ENCODE data around the gene ADORA2A. TPM values are rescaled to one million over a fixed set of nuclear protein-coding genes. Genes with fewer than 3 reads are reported as not detected.
A peak's percentile ranks its signal among the peaks of the same experiment; 100 is the strongest.

The ADORA2A gene
- total RNA-seq, 1 experiment from 2014 or later: 3.5 TPM

GRCh38 chr22:24405631-24406321 lies 21.6 kb upstream of the ADORA2A start:
- Histone ChIP-seq H4K91ac (ENCODE audit: insufficient read length, low read depth, low read length) (no peak overlapping the region), H3K56ac (ENCODE audit: insufficient read length, low read depth, low read length) (no peak overlapping the region), H3K27ac (ENCODE audit: insufficient read length, low read depth, low read length) (no peak overlapping the region), H3K9ac (ENCODE audit: extremely low read depth, insufficient read length, low read length) (no peak overlapping the region), H4K20me1 (ENCODE audit: control insufficient read depth, insufficient read depth, insufficient read length) (no peaks in the 10 kb centered on the region), H3K23me2 (ENCODE audit: insufficient read length, low read depth, low read length, poor library complexity, severe bottlenecking) (no peaks in the 10 kb centered on the region), H2AFZ (ENCODE audit: low read length) (no peak overlapping the region), H3T11ph (ENCODE audit: low read length) (no peak overlapping the region), H3K18ac (ENCODE audit: insufficient read length, low read depth, low read length) (no peak overlapping the region), H2BK15ac (ENCODE audit: low read depth, low read length) (no peak overlapping the region), H2BK20ac (ENCODE audit: low read depth, low read length, poor library complexity, severe bottlenecking) (no peak overlapping the region), H2BK12ac (ENCODE audit: insufficient read length, low read depth, low read length) (no peak overlapping the region), H3K4me2 (ENCODE audit: insufficient read depth, insufficient read length, low read length) (no peak overlapping the region), H3K4me1 (ENCODE audit: insufficient read depth, low read length) (no peaks in the 10 kb centered on the region), H3K23ac (ENCODE audit: insufficient read length, low read depth, low read length) (no peak overlapping the region), H2BK120ac (ENCODE audit: low read depth, low read length, poor library complexity, severe bottlenecking) (no peak overlapping the region), H3K4ac (ENCODE audit: low read depth, low read length) (no peak overlapping the region), H3K79me1 (ENCODE audit: insufficient read depth, low read depth, low read length, poor library complexity, severe bottlenecking) (no peaks in the 10 kb centered on the region), H2AK5ac (ENCODE audit: insufficient read length, low read length) (no peak overlapping the region), H4K8ac (replicated peaks; ENCODE audit: insufficient read length, low read depth, low read length) (no peak overlapping the region), H2BK5ac (ENCODE audit: insufficient read length, low read length) (no peak overlapping the region), H3K79me2 (ENCODE audit: insufficient read depth, low read length) (no peaks in the 10 kb centered on the region), H4K5ac (ENCODE audit: insufficient read length, low read depth, low read length) (no peak overlapping the region), H3K27me3 (ENCODE audit: insufficient read depth, low read length) (no peaks in the 10 kb centered on the region), H3K14ac (ENCODE audit: insufficient read depth, low read length) (no peak overlapping the region), H3K9me3 (ENCODE audit: control insufficient read depth, low read depth, low read length) (no peaks in the 10 kb centered on the region)
- Mint-ChIP-seq H3K27ac (peak overlapping the region in 2 of 3 experiments; percentile 70 to 77; a peak in 2 of 7 replicates), H3K4me3 (no peak overlapping the region), H3K36me3 (ENCODE audit: insufficient read depth in 1 of 3, low read depth in 3 of 3) (peaks cover 20 to 41% (median 22%) of the 10 kb centered on the region in 3 experiments), H3K4me1 (peaks cover 15 to 17% of the 10 kb centered on the region in 2 experiments), H3K9me3 (no peaks in the 10 kb centered on the region), H3K27me3 (ENCODE audit: low read depth) (no peaks in the 10 kb centered on the region)
- no peak for DNase-seq
- no CpG with 5 or more reads among the region's 12 CpGs for WGBS (ENCODE audit: extremely low coverage, insufficient read length, low lambda C conversion rate)
- no peak for TF ChIP-seq CTCF (conservative IDR thresholded peaks at IDR 0.05)

Measured in H9 (cell line).